Left hindlimb (tissue), 1 donor: ENCODE data around the gene ADGRG3.
"Not testable (repeated sequence)": the region's sequence is repeated elsewhere in the genome, so short reads cannot be mapped to it uniquely, and the experiment has no call there.

ENCODE experiments used
- DNase-seq: peaks from one replicate; pipeline ENCODE4 v3.0.0-alpha.2; 2018

The ADGRG3 gene

DNA sequence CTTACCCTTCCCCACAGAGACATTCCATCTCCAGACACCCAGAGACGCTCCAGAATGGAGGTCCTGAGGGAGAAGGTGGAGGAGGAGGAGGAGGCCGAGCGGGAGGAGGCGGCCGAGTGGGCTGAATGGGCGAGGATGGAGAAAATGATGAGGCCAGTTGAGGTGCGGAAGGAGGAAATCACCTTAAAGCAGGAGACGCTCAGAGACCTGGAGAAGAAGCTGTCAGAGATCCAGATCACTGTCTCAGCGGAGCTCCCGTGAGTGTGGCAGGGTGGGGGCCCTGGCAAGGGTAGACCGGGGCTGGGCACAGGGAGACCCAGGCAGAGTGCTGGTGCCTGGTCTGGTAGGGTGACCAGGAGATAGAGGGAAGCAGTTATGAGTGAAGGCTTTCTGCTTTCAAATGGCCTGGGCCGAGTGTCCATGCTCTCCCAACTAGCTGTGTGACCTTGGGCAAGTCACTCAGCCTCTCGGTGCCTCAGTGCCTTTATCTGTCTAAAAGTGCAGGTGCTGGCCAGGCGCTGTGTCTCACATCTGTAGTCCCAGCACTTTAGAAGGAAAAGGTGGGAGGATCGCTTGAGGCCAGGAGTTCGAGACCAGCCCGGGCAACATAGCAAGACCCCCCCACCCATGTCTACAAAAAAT, 29.9 kb downstream of the ADGRG3 start:
- no peak for DNase-seq

DNA sequence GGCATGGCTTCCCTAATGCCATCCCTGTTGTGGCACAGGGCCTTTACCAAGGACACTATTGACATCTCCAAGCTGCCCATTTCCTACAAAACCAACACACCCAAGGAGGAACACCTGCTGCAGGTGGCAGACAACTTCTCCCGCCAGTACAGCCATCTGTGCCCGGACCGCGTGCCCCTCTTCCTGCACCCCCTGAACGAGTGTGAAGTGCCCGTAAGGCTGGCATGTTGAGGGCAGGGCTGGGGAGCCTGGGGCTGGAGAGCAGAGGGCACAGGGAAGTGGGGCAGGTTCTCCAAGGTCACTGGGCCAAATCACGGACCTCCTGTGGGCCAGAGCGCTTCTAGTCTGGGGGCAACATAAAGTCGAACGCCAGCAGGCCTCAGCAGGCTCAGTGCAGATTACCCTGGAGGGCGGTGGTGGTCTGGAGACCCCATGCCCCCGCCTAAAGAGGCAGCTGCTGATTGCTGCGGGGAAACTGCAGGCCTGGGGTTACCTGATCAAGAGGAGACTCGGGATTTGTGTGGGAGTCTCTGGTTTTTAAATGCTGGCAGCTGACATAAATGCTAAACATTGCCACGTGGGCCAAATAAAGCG, 30.8 kb downstream of the ADGRG3 start:
- no peak for DNase-seq

DNA sequence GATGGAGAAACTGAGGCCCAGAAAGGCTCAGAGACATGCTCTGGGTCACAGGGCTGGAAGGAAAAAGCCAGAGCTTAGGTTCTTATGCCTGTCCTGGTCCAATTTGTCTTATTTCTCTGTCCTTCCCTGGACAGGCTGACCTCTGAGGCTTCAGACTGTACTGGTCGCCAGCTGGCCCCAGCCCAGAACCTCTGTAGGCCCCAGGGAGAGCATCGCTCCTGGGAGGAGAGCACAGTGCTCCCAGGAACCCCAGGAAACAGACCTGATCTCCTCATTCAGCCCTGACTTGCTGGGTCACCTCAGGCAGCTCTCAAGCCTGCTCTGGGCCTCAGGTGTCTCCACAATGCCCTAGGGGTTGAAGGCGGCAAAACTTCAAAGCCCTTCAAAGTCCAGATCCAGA, 31.4 kb downstream of the ADGRG3 start:
- DNase-seq = no peak

DNA sequence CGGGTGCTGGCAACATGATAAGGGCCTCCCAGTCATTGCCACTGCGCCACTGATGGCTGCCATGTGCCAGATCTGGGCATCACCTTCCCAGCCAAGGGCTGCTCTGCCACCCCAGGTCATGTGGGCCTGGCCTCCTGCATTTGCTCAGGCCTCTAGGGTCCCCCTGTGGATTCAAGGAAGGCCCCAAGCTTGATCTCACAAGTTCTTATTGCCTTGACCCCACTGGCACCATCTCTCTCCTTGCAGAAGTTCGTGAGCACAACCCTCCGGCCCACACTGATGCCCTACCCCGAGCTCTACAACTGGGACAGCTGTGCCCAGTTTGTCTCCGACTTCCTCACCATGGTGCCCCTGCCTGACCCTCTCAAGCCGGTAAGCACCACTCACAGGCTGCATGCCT, 31.8 kb downstream of the ADGRG3 start:
- no peak for DNase-seq

DNA sequence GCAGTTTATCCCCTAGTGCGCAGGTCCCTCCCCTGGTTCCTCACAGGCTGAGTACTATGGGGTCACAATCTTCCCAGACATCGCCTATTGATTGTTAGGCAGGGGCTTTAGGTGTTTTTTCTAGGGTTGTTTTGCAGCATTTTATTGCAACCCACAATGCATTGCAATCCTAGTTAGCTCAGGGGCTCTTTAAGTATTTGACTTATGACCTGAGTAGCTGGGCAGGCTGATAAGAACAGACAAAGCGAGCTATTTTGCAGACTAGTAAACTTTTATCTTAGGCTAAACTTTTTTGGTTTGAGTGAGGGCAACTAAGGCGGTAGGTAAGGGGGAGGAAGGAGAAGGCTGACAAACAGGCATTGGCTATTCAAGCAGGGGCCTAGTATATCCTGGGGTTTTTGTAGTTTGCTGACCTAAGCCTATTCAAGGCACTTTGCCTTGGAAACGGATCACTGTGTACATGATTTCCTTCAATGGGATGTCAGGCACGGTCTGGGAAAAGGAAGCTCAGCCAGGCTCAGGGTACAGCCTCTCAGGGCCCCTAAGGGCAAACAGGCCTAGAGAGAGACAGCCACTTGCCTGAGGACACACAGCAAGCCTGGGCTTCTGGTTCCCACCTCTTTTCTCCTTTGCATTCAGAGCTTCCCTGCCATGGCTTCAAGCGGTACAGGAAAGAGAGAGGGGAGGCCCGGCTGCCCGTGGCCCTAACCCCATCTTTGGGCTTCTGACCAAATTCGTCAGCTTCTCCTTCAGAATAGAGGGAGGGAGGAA, 32.9 kb downstream of the ADGRG3 start:
- no peak for DNase-seq

DNA sequence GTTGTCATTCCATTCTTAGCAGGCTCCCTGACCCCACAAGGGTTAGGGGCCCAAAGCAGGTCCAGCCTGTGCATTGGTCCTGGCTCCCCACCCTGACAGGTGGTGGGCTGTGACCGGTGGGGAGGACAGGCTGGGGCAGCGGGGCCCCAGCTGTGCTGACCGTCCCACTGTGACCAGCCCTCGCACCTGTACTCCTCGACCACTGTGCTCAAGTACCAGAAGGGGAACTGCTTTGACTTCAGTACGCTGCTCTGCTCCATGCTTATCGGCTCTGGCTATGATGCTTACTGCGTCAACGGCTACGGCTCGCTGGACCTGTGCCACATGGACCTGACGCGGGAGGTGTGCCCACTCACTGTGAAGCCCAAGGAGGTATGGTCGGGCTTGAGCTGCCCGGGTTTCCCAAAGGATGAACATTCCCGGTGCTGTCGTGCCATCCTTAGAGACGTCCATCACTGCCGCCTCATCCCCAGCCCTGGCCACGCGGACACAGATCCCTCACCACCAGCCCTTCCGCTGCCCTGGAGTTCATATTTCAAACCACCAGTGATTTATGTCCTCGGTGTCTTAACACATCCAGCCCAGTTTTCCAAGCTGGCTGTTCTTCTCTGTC, 33.8 kb downstream of the ADGRG3 start:
- DNase-seq = no peak

DNA sequence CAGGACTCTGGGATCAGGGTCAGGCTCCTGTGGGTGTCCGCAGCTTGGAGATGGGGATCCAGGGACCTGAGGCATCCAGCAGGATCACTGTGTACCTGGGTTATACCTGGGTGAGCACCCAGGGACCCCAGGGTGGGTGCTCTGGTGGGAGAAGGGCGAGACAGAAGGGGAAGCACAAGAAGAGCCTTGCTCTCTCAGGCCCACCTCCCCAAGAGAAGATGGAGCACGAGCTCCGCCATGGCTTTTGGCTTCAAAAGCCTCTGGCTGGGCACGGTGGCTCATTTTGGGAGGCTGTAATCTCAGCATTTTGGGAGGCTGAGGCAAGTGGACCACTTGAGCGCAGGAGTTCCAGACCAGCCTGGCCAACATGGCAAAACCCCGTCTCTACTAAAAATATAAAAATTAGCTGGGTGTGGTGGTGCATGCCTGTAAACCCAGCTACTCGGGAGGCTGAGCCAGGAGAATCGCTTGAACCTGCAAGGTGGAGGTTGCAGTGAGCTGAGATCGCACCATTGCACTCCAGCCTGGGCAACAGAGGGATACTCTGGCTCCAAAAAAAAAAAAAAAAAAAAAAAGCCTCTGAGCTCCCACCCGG, 35.4 kb downstream of the ADGRG3 start:
- no peak for DNase-seq

DNA sequence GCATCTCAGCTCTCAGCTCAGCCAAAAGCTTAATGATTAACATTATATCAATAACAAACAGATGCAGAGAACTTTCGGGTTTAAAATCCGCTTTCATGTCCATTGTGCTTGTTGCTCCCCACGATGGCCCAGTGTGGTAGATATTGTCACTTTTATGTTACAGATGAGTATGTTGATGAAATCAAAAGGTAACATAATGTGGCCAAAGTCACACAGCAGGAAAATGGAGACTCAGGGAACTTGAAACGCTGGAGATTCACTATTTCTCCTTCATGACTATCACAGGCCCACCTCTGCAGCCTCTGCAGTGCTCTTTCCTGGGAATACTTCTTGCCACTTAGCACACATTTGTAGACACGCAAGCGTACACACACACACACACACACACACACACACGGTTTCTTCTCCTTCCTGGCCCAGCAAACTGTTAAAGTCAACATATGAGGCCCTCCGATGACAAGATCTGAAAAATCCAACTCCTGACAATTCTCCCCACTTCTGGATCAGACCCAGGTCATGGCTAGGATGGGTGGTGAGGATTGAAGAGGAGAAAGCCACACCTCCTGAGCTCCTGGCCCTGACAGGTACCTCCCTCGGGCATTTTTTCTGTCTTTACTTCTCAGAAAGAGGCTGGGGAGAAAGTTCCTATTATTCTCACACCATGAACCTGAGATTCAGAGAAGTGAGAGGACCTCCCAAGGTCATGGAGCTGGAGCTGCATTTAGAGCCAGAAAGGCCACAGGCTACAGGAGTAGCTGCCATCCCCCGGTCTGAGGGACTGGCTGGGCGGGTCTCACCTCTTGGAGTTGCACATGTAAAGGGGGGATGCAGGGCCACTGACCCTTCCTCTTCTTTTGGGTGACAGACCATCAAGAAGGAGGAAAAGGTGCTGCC, 36.2 kb downstream of the ADGRG3 start:
- no peak for DNase-seq

DNA sequence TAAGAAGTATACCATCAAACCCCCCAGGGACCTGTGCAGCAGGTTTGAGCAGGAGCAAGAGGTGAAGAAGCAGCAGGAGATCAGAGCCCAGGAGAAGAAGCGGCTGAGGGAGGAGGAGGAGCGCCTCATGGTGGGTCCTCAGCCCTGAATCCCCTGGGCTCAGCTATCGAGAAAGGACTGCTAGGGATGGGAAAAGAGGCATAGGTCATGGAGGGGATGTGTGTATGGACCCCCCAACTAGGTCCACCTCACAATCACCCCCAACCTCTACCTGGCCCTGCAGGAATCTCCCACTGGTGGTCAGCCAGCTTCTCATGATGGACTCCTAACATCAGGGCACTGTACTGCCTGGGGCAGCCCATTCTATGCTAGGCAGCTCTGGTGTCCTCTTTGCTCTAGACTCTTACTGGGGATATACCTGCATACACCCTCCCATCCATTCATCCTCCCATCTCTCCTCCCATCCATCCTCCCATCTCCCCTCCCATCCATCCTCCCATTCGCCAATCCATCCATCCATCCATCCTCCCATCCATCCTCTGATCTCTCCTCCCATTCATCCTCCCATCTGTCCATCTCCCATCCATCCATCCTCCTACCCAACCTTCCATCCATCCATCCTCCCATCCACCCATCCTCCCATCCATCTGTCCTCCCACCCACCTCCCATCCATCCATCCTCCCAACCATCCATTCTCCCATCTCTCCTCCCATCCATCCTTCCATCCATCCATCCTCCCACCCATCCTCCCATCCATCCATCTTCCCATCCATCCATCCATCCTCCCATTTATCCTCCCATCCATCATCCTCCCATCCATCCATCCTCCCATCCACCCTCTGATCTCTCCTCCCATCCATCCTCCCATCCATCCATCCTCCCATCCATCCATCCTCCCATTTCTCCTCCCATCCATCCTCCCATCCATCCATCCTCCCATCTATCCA, 37.1 kb downstream of the ADGRG3 start:
- DNase-seq = no peak

DNA sequence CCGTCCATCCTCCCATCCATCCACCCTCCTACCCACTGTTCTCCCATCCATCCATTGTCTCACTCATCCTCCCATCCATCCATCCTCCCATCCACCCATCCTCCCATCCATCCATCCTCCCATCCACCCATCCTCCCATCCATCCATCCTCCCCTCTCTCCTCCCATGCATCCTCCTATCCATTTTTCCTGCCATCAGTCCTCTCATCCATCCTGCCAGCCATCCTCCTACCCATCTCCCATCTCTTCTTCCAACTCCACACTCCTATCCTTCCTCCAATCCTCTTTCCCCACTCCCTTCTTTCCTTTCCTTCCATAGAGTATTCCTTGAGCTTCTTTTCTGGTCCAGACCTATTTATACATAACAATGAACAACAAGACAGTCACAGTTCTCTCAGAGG, 38.6 kb downstream of the ADGRG3 start:
- DNase-seq = no peak

DNA sequence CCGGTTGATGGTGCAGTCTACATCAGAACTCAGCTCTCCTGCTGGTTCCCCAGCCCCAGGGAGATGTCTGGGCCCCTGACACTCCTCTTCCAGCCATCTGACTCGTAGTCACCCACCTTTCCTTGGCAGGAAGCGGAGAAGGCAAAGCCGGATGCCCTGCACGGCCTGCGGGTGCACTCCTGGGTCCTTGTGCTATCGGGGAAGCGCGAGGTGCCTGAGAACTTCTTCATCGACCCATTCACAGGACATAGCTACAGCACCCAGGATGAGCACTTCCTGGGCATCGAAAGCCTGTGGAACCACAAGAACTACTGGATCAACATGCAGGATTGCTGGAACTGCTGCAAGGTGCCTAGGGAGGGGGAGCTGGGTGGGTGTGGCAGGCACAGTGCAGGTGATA, 39.2 kb downstream of the ADGRG3 start:
- no peak for DNase-seq

DNA sequence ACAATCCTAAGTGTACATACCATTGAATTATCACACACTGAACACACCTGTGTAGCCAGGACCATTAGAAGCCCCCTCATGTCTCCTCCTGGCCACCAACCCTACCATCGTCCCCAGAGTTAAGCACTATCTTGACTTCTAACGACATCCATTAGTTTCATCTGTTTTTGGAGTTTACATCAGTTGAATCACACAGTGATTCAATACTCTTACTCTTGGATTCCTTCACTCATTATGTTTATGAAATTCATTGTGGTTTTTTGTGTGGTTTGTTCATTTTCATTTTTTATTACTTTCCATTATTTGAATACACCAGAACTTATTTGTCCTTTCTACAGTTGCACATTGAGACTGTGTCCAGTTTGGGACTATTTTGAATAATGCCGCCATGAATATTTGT, 40.1 kb downstream of the ADGRG3 start:
- no peak for DNase-seq

DNA sequence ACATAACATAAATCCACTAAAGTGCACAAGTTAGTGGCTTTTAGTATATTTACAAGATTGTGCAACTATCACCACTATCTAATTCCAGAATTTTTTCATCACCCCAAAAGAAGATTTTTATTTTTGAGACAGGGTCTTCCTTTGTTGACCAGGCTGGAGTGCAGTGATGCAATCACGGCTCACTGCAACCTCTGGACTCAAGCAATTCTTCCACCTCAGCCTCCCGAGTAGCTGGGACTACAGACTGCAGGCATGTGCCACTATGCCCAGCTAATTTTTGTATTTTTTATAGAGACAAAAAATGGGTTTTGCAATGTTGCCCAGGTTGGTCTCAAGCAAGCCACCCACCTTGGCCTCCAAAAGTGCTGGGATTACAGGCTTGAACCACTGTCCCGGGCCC, 41.6 kb downstream of the ADGRG3 start:
- no peak for DNase-seq

DNA sequence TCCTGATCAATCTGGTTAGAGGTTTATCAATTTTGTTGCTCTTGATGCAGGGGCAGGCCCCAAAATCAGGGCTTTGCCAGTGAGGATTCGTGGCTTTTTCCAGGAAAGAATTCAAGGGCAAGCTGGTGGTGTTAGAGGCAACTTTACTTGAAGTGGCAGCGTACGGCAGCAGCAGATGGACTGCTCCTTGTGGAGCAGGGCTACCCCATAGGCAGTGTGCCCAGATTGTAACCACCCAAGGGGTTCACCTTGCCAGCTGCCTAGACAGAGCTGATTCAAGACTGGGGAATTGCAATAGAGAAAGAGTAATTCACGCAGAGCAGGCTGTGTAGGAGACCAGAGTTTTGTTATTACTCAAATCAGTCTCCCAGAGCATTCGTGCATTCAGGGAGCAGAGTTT, 43.2 kb downstream of the ADGRG3 start:
- DNase-seq = no peak

DNA sequence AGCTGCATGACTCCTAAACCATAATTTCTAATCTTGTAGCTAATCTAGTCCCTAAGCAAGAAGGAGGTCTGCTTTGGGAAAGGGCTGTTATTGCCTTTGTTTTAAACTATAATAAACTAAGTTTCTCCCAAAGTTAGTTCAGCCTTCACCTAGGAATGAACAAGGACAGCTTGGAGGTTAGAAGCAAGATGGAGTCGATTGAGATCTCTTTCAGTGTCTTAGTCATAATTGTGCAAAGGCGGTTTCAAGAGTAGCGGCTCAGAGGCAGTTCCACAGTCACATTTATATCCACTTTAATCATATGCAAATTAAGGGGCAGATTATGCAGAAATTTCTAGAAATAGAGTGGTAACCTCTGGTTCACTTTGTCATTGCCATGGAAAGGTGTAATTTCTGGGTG, 43.9 kb downstream of the ADGRG3 start:
- no peak for DNase-seq

DNA sequence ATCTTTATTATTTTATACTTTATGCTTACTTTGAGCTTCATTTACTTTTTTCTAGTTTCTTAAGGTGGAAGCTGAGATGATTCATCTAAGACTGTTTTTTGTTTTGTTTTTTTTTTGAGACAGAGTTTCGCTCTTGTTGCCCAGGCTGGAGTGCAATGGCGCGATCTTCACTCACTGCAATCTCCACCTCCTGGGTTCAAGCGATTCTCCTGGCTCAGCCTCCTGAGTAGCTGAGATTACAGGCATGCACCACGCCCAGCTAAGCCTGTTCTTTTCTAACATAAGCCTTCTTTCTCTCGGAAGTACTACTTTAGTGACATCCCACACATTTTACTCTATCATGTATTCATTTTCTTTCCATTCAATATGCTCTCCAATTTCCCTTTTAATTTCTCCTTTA, 44.5 kb downstream of the ADGRG3 start:
- DNase-seq = not testable (repeated sequence)

DNA sequence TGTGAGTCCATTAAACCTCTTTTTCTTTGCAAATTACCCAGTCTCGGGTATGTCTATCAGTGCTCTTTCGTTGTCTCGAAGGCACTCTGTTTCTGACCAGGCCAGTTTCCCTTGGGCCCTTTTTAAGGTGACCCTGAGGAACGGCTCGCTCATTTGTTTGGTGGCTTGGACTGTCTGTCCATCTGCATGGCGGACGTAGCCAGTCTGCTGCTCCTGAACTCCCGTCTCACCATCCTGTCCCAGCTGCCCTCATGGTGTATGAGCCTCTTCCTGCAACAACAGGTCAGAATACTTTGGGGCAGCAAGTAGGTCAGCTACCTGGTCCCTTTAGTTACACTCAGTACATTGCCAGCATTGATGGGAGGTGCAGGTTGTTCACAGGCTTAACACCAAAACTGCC, 45.5 kb downstream of the ADGRG3 start:
- no peak for DNase-seq

DNA sequence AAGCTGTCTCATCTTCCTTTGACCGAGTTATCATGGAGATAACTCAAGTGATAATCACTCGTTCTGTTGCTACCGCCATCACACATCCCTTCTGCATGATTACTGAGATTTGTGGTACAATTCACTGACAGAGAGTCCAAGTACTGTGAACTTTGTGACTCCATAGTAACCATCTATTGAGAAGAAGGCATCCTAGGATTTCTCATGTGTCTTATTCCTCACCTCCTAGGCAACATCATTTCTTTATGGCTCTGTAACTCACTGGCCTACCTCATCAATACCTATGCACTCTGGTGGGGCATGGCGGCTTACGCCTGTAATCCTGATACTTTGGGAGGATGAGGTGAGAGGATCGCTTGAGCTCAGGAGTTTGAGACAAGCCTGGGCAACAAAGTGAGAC, 45.9 kb downstream of the ADGRG3 start:
- no peak for DNase-seq

DNA sequence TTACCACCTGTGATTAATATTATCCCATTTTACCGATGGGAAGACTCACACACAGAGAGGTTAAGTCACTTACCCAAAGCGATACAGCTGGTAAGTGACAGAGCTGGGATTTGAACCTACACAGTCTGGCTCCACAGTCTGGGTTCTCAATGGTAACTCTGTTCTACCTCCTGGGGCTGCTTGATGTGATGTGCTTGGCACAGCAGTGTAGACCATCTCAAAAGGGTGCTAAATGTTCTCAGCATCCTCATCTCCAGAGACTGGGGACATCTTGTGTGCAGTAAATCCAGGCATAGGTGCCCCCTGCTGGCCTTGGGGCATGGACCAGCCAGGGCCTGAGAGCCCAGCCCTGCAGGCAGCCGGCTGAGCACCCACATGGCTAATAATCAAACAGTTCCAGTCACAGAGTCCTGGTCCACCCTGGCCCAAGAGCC, 52.1 kb downstream of the ADGRG3 start:
- no peak for DNase-seq

DNA sequence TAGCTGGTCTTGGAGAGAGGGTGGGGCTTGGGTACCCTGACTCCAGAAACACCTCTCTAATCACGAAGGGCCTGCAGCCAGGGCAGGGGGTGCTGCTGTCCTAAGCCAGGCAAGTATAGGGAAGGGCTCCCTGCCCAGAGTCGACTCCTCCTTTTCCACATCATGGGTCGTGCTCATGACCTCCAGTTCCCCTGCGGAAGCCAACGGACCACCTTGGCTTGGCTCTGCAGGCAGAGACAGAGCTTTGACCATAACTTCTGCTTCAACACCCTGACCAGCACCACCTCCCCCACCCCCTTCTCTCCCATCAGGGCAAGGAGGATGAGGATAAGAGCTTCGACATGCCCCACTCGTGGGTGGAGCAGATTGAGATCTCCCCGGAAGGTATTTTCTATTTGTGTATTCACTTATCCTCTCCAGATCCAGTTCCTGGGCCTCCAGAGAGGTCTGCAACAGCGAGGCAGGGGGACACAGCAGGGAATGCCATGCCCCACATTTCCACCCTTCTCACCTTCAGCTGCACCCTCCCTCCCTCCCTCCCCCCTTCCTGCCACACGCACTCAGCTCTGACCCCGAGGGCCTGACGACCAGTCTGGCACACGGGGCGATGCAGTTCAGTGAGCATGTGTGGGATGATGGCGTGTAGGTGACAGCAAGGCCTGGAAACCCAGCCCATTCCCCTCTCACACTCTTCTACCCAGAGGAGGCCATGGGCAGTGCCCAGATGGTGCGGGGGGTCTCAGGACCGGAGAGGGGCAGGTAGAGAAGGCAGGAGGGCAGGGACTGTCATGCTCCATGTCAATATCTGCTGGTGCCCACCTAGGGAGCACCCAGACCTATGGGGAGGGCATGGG, 53.5 kb downstream of the ADGRG3 start:
- DNase-seq = no peak

DNA sequence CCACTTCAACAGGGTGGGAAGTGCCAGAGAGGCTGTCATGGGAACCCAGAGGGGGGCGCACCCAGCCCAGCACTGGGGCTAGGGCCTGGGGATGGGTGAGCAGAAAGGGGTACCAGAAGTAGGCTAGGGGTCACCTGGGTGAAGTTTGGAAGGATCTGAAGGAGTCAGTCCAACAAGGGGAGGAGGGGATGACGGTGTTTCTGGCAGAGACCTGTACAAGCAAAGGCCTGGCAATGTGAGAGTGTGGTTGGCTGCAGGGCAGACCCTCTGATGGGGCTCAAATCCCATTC, 54.0 kb downstream of the ADGRG3 start:
- DNase-seq = no peak
